Heart right ventricle (tissue), 16 donors: ENCODE data around the gene BMPER. TPM values are rescaled to one million over a fixed set of nuclear protein-coding genes. Genes with fewer than 3 reads are reported as not detected.

ENCODE experiments used
- ATAC-seq, 8 donors: fragments of 200-7000 bp; cut with Tn5 transposase; one replicate each; pipeline ENCODE4 v1.9.1; 2020; ENCODE audit warnings: mild to moderate bottlenecking in 8 of 8, moderate library complexity in 8 of 8, moderate number of reproducible peaks in 1 of 8
- DNase-seq, 2 donors: peaks; one replicate each; pipeline ENCODE4 v3.0.0-alpha.2; 2020
- H3K27ac ChIP-seq, 10 donors: fragments of 200-600 bp; sonication (generic) in 2 of 10; one replicate each; pipeline versions ENCODE4 v1.5.0 to v1.8.0; 2020 to 2022; ENCODE audit warnings: mild to moderate bottlenecking in 3 of 10
- H3K27me3 ChIP-seq, 7 donors: fragments of 200-600 bp; one replicate each; pipeline ENCODE4 v1.8.0; 2021 to 2022; ENCODE audit warnings: mild to moderate bottlenecking in 2 of 7
- H3K36me3 ChIP-seq, 9 donors: fragments of 200-600 bp; sonication (generic) in 1 of 9; one replicate each; pipeline versions ENCODE4 v1.5.0 to v1.8.0; 2020 to 2022; ENCODE audit warnings: mild to moderate bottlenecking in 2 of 9
- H3K4me1 ChIP-seq, 9 donors: fragments of 200-600 bp; sonication (generic) in 1 of 9; one replicate each; pipeline versions ENCODE4 v1.5.0 to v1.8.0; 2020 to 2022; ENCODE audit warnings: mild to moderate bottlenecking in 4 of 9
- H3K4me3 ChIP-seq, 10 donors: fragments of 200-600 bp; sonication (generic) in 2 of 10; one replicate each; pipeline versions ENCODE4 v1.5.0 to v1.8.0; 2020 to 2022; ENCODE audit warnings: mild to moderate bottlenecking in 7 of 10, moderate library complexity in 2 of 10
- H3K9me3 ChIP-seq, 11 donors: fragments of 200-600 bp in 10 of 11; sonication (generic) in 2 of 11; one replicate each; pipeline versions ENCODE4 v1.5.0 to v1.8.0; 2013 to 2022; ENCODE audit warnings: mild to moderate bottlenecking in 2 of 11, control low read depth in 1 of 11, moderate library complexity in 1 of 11
- WGBS, 2 donors: extraction: QIAGEN DNeasy Blood & Tissue Kit; methylation state at CpG; one replicate each; pipeline ENCODE4 v1.1.7; 2013; ENCODE audit warnings: inconsistent platforms in 1 of 2; 5-methylcytosine and 5-hydroxymethylcytosine counted together
- intact Hi-C, 10 donors: fragments of 100-400 bp; cut with DNase I; formaldehyde crosslinking; loops; one replicate each; pipeline versions ENCODE4 v1.11.1 to v1.14.2; 2022
- polyA plus RNA-seq, 2 donors: library from polyadenylated mRNA; stranded (reverse); fragments of 200-250 nt; gene quantifications; one replicate each; pipeline ENCODE4 v1.2.3, GENCODE V29; 2013
- total RNA-seq, 10 donors: library from RNA; stranded (reverse); fragmentation: NEBNext Ultra II Directional in 3 of 10; extraction: Animal tissue kit (Norgen Biotek cat#: 25700) in 3 of 10; gene quantifications; one replicate each; pipeline versions ENCODE4 v1.2.1 to v1.2.4, GENCODE V29; 2021 to 2023
- TF ChIP-seq, protein P1 (sequence below), 9 donors: fragments of 200-600 bp; sonication (generic) in 2 of 9; IDR thresholded peaks; one replicate each; pipeline versions ENCODE4 v1.5.0 to v1.8.0; 2021 to 2022; ENCODE audit warnings: antibody characterized with exemption in 9 of 9, mild to moderate bottlenecking in 5 of 9, moderate library complexity in 1 of 9
- donor health status: Arrhythmogenic right ventricular cardiomyopathy.
- donor health status: ischemic (EF 13 %, LVEDD 7.1; RV severe dilation, severe dysfunction).
- donor health status: healthy with polysubstance abuse.
- donor health status: DM: no; HTN: yes; CAD: no.
- donor health status: DM: no; HTN: no; CAD: no.
- donor health status: ischemic (EF 25% LVEDD 6.9; RV normal size, moderate dysfunction).
- donor health status: ischemic (EF 25% LVEDD 5.7; RV mildly dilated, moderate dysfunction).
- donor health status: healthy.
- donor health status: DM: yes; HTN: yes; CAD: no.
- donor health status: Ischemic cardiomyopathy.
- donor health status: ischemic (EF 35%, LVEDD 5.7; RV mildly dilated, moderate dysfunction).
- donor health status: nonischemic (EF 11% LVEDD 7.7; RV severe dilation, severe dysfunction).
- donor health status: DM: yes; HTN: yes; CAD: no.
- donor health status: PGD.
- donor health status: ischemic (EF 29% LVEDD 5.4; RV normal size, mild dysfunction).
- donor health status: nonischemic (EF 23%, LVEDD 6.1; RV moderate dilation, normal function).

Gene BMPER
- total and polyA plus RNA-seq, 12 donors = 0.70 to 3.9 (median 1.5) TPM

DNA sequence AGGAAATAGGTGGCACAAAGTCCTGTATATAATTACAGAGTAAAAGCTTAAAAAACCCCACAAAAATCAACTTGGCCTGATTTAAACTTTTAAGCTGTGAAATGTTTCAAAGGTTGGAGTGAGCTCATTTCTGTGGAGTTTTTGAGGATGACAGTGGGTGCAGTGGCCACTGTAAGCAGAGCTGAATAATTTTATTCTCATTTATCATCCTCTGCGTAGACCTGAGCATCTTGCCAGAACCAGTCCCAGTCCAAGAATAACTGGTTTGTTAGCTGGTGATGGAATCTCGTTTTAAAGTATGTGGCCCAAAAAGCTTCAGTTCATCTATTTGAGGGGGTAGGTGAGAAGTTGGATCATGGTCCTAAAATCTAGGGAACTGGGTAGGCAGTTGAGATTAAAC is 4.4 kb downstream of the BMPER start:
- Histone ChIP-seq H3K27ac (no peak overlapping the region), H3K4me1 (peaks cover 0 to 8% (median 2%) of the 10 kb centered on the region in 9 donors), H3K36me3 (no peaks in the 10 kb centered on the region), H3K27me3 (peaks cover 4 to 45% (median 25%) of the 10 kb centered on the region in 7 donors), H3K9me3 (no peaks in the 10 kb centered on the region), H3K4me3 (no peak overlapping the region)
- DNase-seq (no peak), ATAC-seq (no peak)
- TF ChIP-seq, protein P1, sequence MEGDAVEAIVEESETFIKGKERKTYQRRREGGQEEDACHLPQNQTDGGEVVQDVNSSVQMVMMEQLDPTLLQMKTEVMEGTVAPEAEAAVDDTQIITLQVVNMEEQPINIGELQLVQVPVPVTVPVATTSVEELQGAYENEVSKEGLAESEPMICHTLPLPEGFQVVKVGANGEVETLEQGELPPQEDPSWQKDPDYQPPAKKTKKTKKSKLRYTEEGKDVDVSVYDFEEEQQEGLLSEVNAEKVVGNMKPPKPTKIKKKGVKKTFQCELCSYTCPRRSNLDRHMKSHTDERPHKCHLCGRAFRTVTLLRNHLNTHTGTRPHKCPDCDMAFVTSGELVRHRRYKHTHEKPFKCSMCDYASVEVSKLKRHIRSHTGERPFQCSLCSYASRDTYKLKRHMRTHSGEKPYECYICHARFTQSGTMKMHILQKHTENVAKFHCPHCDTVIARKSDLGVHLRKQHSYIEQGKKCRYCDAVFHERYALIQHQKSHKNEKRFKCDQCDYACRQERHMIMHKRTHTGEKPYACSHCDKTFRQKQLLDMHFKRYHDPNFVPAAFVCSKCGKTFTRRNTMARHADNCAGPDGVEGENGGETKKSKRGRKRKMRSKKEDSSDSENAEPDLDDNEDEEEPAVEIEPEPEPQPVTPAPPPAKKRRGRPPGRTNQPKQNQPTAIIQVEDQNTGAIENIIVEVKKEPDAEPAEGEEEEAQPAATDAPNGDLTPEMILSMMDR (IDR thresholded peaks at IDR 0.05) = no peak
- intact Hi-C loops = no loop called here
- WGBS, 2 donors = 72 to 83% methylated on average over 2 of the region's 2 CpGs

DNA sequence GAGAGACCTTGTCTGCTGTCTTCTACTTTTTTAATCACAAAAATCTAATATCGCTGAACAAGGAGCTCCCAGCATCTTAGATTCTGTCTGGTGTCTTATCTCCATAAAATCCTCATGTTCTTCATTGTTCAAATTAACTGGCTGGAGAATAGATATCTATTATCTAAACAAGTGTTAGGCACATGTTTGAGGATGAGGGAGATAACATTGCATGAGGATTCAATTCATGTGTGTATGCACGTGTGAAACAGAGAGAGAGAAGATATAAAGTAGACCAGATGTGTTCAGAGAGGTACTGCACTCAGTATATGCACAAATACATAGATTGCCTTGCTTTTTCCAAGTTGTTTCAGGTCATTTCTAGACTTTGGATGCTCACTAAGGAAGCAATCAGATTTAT is 5.4 kb downstream of the BMPER start:
- Histone ChIP-seq H3K9me3 (no peaks in the 10 kb centered on the region), H3K4me1 (peaks cover 0 to 1% (median 0%) of the 10 kb centered on the region in 9 donors), H3K27me3 (peaks cover 2 to 35% (median 15%) of the 10 kb centered on the region in 7 donors), H3K4me3 (no peak overlapping the region), H3K36me3 (no peaks in the 10 kb centered on the region), H3K27ac (no peak overlapping the region)
- TF ChIP-seq, protein P1 (IDR thresholded peaks at IDR 0.05) = no peak
- 83 to 86% methylated on average over 2 of the region's 2 CpGs for WGBS, 2 donors
- ATAC-seq (no peak), DNase-seq (no peak)
- intact Hi-C loops = no loop called here

DNA sequence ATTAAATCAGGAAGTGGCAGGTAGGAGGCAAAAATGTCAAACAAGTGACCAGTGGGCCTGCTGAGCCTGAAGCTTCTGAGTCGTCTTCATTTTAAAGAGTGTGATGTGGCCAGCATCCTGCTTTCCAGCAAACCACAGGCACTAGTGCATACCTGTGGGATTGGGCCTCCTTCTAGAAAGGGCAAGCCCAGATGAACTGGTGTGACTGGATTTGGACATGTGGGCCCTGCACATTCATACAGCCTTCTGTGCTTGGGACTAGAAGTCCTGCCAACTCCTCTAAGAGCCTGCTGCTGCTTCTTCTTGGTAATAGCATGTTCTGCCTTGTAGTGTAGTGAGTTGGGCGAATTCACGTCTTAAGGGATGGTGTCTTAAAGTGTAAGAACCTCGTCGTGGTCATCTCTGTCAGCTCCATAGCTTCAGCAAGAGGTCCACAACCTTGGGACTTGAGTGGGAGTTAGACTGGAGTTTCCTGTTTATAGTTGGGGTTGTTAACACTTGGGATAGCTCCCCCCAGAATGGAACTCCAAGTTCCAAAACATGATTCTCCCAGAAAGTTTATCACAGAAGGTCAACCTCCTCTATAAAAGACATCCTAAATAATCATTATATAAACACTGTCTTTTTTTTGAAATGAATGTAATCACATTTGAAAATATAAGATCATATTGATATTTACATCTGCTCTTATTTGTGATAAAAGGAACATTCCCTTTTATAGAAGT is 11.2 kb downstream of the BMPER start:
- Histone ChIP-seq H3K4me1 (peaks cover 0 to 8% (median 5%) of the 10 kb centered on the region in 9 donors), H3K9me3 (no peaks in the 10 kb centered on the region), H3K36me3 (no peaks in the 10 kb centered on the region), H3K27ac (no peak overlapping the region), H3K27me3 (peaks cover 0 to 10% (median 0%) of the 10 kb centered on the region in 7 donors), H3K4me3 (no peak overlapping the region)
- WGBS, 2 donors = 84% methylated on average over 5 of the region's 5 CpGs
- DNase-seq (no peak), ATAC-seq (no peak)
- intact Hi-C loops = no loop called here
- TF ChIP-seq, protein P1 (IDR thresholded peaks at IDR 0.05) = no peak

DNA sequence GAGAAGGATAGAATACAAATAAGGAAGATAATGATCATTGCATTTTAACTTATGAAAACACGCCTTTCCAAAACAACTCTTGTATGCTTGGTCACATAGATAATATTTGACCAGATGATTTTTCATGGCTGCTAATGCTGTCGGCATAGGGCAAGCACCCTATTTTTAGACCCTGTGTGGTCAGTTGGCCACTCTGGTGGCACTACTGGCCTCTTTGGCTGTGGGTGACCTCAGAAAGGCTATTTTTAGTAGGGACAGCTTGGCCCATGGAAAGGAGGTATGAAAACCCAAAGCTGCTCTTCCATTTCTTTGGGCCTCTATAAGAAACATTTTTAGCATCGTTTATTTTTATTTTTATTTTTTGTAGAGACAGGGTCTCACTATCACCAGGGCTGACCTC is 12.3 kb downstream of the BMPER start:
- Histone ChIP-seq H3K27me3 (peaks cover 0 to 13% (median 0%) of the 10 kb centered on the region in 7 donors), H3K4me1 (peaks cover 0 to 8% (median 5%) of the 10 kb centered on the region in 9 donors), H3K4me3 (no peak overlapping the region), H3K9me3 (no peaks in the 10 kb centered on the region), H3K36me3 (no peaks in the 10 kb centered on the region), H3K27ac (no peak overlapping the region)
- TF ChIP-seq, protein P1 (IDR thresholded peaks at IDR 0.05) = no peak
- DNase-seq = no peak
- no peak for ATAC-seq
- 59 to 88% methylated on average over 3 of the region's 3 CpGs for WGBS, 2 donors
- intact Hi-C loops = no loop called here
